Measurements from ENCODE around the gene MRPL38. TPM values are rescaled to one million over a fixed set of nuclear protein-coding genes. Genes with fewer than 3 reads are reported as not detected.
A peak's percentile ranks its signal among the peaks of the same experiment; 100 is the strongest.

MRPL38 gene
- total RNA-seq = 100 to 1,000 TPM; 115 to 139 TPM

DNA sequence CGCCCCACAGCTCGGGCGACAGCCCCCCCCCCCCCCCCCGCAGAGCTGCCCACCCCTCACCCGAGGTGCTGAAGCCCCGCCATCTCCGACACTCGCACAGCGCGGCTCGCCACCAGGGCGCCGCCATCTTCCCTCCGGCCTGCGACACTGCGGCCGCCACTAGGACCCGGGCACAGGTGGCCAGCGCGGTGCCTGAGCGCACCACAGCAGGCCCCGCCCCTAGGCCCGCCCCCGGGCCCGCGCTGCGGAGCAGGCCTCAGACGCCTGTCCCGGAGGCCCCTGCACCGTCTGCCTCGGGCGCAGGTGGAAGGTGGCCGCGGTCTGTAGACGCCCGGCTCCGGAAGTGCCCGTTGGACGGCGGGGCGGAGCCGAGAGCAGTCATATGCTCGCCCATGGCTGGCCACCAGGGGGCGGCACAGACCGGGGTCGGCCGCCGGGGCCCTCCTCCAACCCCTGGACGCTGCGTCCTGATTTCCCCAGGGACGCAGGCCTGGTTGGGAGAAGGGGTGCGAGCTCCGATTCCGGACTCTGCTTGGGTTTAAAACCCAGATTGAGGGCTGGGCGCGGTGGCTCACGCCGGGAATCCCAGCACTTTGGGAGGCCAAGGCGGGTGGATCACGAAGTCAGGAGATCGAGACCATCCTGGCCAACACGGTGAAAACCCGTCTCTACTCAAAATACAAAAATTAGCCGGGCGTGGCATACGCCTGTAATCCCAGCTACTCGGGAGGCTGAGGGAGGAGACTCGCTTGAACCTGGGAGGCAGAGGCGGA is at the start of gene MRPL38:
MRPL38 (minus strand) TSS at position 136 of the 773 bp plus-strand sequence; CDS start at position 127, 9 bp downstream.
- H3K4me1 Mint-ChIP-seq = peaks cover 20% of the 10 kb centered on the region
- peaks cover 6% of the 10 kb centered on the region for H3K36me3 Mint-ChIP-seq
- peak; percentile 98 for DNase-seq
- CTCF ChIA-PET = interaction anchor here (0.6 to 5.8 kb wide), 25 partner anchors 10 to 426 kb away, joined by 3 to 102 read pairs (median 4); partner anchors contain the start of genes ACOX1, CDK3, FBF1 and TEN1
- H3K27me3 Mint-ChIP-seq = no peaks in the 10 kb centered on the region
- H3K27ac Mint-ChIP-seq = peak within 1 kb of the TSS; percentile 85
- no peaks in the 10 kb centered on the region for H3K9me3 Mint-ChIP-seq (ENCODE audit: low read depth)
- ATAC-seq = peak; percentile 98
- H3K4me3 Mint-ChIP-seq = peak within 1 kb of the TSS; percentile 86

DNA sequence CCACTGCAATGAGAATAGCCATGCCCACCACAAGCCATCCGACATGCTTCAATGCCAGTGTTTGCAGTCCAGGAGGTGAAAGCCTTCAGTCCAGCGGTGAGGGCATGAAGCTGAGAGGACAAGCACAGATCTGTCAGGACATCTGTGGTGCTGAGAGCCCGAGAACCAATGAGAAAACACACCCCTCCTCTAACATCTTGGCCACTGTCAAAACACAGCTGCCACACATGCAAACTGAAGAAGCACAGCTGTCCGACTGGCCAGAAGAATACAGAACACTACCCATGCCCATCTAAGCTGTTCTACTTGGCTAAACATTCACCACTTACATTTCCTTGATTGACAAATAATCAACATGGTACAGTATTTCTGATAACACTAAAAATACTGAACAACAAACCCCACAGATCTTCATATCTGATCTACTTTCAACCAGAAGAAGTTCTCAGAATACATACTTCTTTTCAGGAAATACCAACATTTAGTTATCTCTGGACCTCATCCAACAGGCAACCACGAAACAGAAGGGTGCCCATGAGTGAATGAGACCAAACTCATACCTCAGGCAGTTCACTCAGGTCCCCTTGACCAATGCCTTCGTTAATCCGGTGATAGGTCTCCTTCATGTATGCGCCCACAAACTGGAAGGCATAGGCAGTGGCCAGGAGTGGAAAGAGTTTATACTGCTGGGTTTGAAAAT is 46.3 kb upstream of the MRPL38 start:
- Mint-ChIP-seq H3K4me1 (peaks cover 18% of the 10 kb centered on the region), H3K4me3 (no peak overlapping the region), H3K27me3 (no peaks in the 10 kb centered on the region), H3K27ac (peak overlapping the region; percentile 70), H3K36me3 (peaks cover 26% of the 10 kb centered on the region), H3K9me3 (ENCODE audit: low read depth) (no peaks in the 10 kb centered on the region)
- DNase-seq (no peak), ATAC-seq (peak; percentile 68)
- CTCF ChIA-PET = no interaction called here

- Mint-ChIP-seq H3K36me3 (peaks cover 22% of the 10 kb centered on the region), H3K4me1 (peaks cover 18% of the 10 kb centered on the region), H3K4me3 (no peak overlapping the region), H3K27me3 (no peaks in the 10 kb centered on the region), H3K27ac (no peak overlapping the region), H3K9me3 (ENCODE audit: low read depth) (no peaks in the 10 kb centered on the region)
- DNase-seq (no peak), ATAC-seq (no peak)
- CTCF ChIA-PET = no interaction called here
Observed at GRCh38 chr17:75950421-75950820, 45.7 kb upstream of the MRPL38 start.

GRCh38 chr17:75945211-75945610 is 40.5 kb upstream of the MRPL38 start:
- CTCF ChIA-PET = interaction anchor here (1.7 kb wide), 1 partner anchor 69 kb away, joined by 5 read pairs; no protein-coding TSS in a partner anchor
- no peak for DNase-seq
- Mint-ChIP-seq H3K36me3 (peaks cover 6% of the 10 kb centered on the region), H3K27me3 (no peaks in the 10 kb centered on the region), H3K4me3 (no peak overlapping the region), H3K27ac (no peak overlapping the region), H3K4me1 (peaks cover 13% of the 10 kb centered on the region), H3K9me3 (ENCODE audit: low read depth) (no peaks in the 10 kb centered on the region)
- ATAC-seq = no peak

DNA sequence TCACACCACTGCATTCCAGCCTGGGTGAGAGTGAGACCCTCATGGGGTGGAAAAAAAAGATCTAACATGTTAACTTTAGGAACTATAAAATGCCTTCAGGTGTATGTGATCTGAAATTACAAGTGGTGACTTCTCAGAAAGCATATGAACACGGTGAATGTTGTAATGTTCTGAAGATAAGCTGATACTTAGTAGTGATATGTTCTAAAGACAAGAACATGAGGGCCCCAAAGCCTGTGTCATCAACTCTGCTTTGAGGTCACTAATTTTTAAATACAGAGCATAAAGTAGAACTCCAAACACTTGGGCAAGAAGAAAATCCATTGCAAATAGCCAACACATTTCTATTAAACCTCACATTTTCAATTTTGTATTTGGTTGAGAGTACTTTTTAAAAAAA is 38.8 kb upstream of the MRPL38 start:
- no peaks in the 10 kb centered on the region for H3K27me3 Mint-ChIP-seq
- CTCF ChIA-PET = interaction anchor here (1.5 kb wide), 1 partner anchor 62 kb away, joined by 3 read pairs; no protein-coding TSS in a partner anchor
- peaks cover 16% of the 10 kb centered on the region for H3K4me1 Mint-ChIP-seq
- H3K27ac Mint-ChIP-seq = no peak overlapping the region
- no peak for ATAC-seq
- no peak overlapping the region for H3K4me3 Mint-ChIP-seq
- peaks cover 2% of the 10 kb centered on the region for H3K36me3 Mint-ChIP-seq
- no peaks in the 10 kb centered on the region for H3K9me3 Mint-ChIP-seq (ENCODE audit: low read depth)
- DNase-seq = no peak

GRCh38 chr17:75942473-75942872 is 37.8 kb upstream of the MRPL38 start:
- Mint-ChIP-seq H3K36me3 (peaks cover 2% of the 10 kb centered on the region), H3K4me1 (peaks cover 16% of the 10 kb centered on the region), H3K27me3 (no peaks in the 10 kb centered on the region), H3K4me3 (no peak overlapping the region), H3K27ac (no peak overlapping the region), H3K9me3 (ENCODE audit: low read depth) (no peaks in the 10 kb centered on the region)
- ATAC-seq = no peak
- DNase-seq = no peak
- CTCF ChIA-PET = no interaction called here

GRCh38 chr17:75941442-75941819 is 36.7 kb upstream of the MRPL38 start:
- CTCF ChIA-PET = interaction anchor here (0.7 to 1.5 kb wide), 5 partner anchors 36 to 241 kb away, joined by 3 to 5 read pairs (median 3); partner anchors contain the start of genes MRPL38 and TRIM65

DNA sequence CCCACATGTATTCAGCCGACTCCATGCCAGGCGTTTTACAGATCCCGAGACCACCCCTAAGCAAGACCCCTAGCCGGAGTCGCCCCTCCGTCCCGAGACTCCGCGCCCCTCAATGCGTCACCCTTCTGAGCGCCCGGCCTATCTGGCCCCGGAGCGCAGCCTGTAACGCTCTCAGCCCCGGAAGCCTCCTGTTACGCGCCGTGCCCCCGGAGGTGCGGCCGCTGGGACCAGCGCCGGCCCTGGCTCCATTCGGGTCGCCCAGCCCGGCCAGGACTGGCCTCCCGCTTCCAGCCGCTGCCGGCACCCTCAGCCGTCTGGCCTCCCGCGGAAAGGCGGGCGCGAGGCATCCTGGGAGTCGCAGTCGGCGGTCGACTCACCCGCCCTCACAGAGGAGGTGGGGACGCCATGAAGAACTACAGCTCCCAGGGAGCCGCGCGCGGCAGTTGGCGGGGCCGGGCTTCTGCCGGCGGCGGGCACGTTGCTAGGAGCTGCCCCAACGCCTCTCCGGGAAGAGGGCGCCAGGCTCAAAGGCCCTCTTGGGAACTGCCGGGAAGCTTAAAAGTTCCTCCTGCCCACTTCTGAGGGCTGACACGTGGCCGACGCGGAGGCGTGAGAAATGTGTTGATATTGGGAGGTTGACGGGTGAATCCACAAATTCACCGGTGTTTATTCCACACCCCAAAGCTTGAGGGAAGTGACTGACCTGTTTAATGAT is 36.2 kb upstream of the MRPL38 start, which contains the start of gene FBF1:
FBF1 (minus strand) TSS at position 316 of the 715 bp plus-strand sequence. CDS start 2,893 bp downstream, outside the sequence.
- Mint-ChIP-seq H3K36me3 (no peaks in the 10 kb centered on the region), H3K9me3 (ENCODE audit: low read depth) (no peaks in the 10 kb centered on the region), H3K4me1 (peaks cover 16% of the 10 kb centered on the region), H3K4me3 (peak within 1 kb of the TSS; percentile 86), H3K27me3 (no peaks in the 10 kb centered on the region), H3K27ac (peak within 1 kb of the TSS; percentile 78)
- DNase-seq = peak; percentile 94
- ATAC-seq = peak; percentile 99
- CTCF ChIA-PET = interaction anchor here (0.7 to 1.5 kb wide), 6 partner anchors 13 to 241 kb away, joined by 3 to 5 read pairs (median 3); partner anchors contain the start of genes MRPL38 and TRIM65

More at GRCh38 chr17:75941442-75941819, 36.7 kb upstream of the MRPL38 start:
- ATAC-seq = no peak
- peak overlapping the region; percentile 63 for H3K27ac Mint-ChIP-seq
- peak overlapping the region; percentile 86 for H3K4me3 Mint-ChIP-seq
- H3K27me3 Mint-ChIP-seq = no peaks in the 10 kb centered on the region
- no peak for DNase-seq
- H3K4me1 Mint-ChIP-seq = peaks cover 16% of the 10 kb centered on the region
- H3K9me3 Mint-ChIP-seq (ENCODE audit: low read depth) = no peaks in the 10 kb centered on the region
- no peaks in the 10 kb centered on the region for H3K36me3 Mint-ChIP-seq

DNA sequence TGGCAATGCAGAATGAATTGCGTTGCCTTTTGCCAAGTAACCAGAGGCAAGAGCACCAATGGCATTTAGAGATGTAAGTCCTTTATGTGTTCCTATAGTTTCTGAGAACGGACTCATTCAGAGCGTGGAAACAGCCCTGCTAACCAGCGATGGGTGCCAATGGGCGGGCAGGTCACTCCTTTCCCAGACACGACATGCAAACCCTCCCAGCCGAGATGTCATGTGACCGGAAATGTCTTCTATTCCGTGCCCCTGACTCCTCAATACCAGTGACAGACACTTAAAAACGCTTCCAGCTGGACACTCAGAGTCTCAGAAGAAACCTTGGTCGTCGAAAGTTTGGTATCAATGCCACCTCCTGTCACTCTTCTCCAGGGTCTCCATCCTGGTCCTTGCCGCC is 33.0 kb upstream of the MRPL38 start:
- Mint-ChIP-seq H3K4me1 (peaks cover 16% of the 10 kb centered on the region), H3K36me3 (peaks cover 2% of the 10 kb centered on the region), H3K27ac (no peak overlapping the region), H3K9me3 (ENCODE audit: low read depth) (no peaks in the 10 kb centered on the region), H3K4me3 (no peak overlapping the region), H3K27me3 (no peaks in the 10 kb centered on the region)
- DNase-seq (no peak), ATAC-seq (no peak)
- CTCF ChIA-PET = interaction anchor here (0.7 kb wide), 1 partner anchor 10 kb away, joined by 3 read pairs; no protein-coding TSS in a partner anchor

DNA sequence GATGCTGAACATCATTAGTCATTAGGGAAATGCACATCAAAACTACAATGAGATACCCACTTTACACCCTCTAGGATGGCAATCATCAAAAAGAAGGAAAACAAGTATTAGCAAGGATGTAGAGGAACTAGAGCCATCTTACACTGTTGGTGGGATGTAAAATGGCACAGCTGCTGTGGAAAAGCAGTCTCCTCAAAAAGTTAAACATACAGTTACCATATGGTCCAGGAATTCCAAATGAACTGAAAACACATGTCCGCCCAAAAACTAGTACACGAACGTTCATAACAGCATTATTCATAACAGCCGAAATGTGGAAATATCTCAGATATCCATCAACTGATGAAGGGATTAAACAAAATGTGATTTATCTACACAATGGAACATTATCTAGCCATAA is 29.1 kb upstream of the MRPL38 start:
- H3K4me3 Mint-ChIP-seq = no peak overlapping the region
- no peak overlapping the region for H3K27ac Mint-ChIP-seq
- no peaks in the 10 kb centered on the region for H3K27me3 Mint-ChIP-seq
- DNase-seq (no peak), ATAC-seq (no peak)
- H3K9me3 Mint-ChIP-seq (ENCODE audit: low read depth) = no peaks in the 10 kb centered on the region
- no peaks in the 10 kb centered on the region for H3K4me1 Mint-ChIP-seq
- CTCF ChIA-PET = interaction anchor here (1.1 kb wide), 1 partner anchor 474 kb away, joined by 3 read pairs; no protein-coding TSS in a partner anchor
- peaks cover 4% of the 10 kb centered on the region for H3K36me3 Mint-ChIP-seq

GRCh38 chr17:75932852-75933251 is 28.2 kb upstream of the MRPL38 start:
- Mint-ChIP-seq H3K9me3 (ENCODE audit: low read depth) (no peaks in the 10 kb centered on the region), H3K4me3 (no peak overlapping the region), H3K4me1 (no peaks in the 10 kb centered on the region), H3K27ac (no peak overlapping the region), H3K27me3 (no peaks in the 10 kb centered on the region), H3K36me3 (peaks cover 4% of the 10 kb centered on the region)
- CTCF ChIA-PET = interaction anchor here (0.7 to 1.6 kb wide), 3 partner anchors 81 to 475 kb away, joined by 3 to 6 read pairs (median 4); no protein-coding TSS in a partner anchor
- DNase-seq (no peak), ATAC-seq (no peak)

DNA sequence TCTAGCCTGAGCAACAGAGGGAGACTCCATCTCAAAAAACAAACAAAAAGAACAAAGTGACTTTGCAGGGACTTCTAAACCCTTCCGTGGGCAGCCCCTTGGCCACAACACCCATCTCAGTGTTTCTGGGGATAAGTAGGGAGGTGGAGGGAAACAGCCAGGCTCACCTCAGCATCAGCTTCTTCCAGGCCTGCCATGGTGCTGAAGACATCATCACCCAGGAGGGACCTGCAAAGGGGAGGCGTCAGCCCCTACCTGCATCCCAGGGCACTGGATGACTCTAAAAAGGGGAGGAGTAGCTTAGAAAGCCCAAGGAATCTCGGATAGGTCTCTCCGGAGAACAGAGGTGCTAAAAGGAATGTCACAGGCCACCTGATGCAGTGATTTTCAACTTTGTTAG is 26.4 kb upstream of the MRPL38 start:
- Mint-ChIP-seq H3K4me1 (no peaks in the 10 kb centered on the region), H3K27ac (no peak overlapping the region), H3K9me3 (ENCODE audit: low read depth) (no peaks in the 10 kb centered on the region), H3K4me3 (no peak overlapping the region), H3K36me3 (peaks cover 4% of the 10 kb centered on the region), H3K27me3 (no peaks in the 10 kb centered on the region)
- ATAC-seq (no peak), DNase-seq (no peak)
- CTCF ChIA-PET = interaction anchor here (1.5 to 1.6 kb wide), 2 partner anchors 13 to 83 kb away, joined by 3 to 4 read pairs; no protein-coding TSS in a partner anchor
